Measurements from ENCODE around the gene MINK1. TPM values are rescaled to one million over a fixed set of nuclear protein-coding genes. Genes with fewer than 3 reads are reported as not detected.
A peak's percentile ranks its signal among the peaks of the same experiment; 100 is the strongest.

Gene MINK1
- total and polyA plus RNA-seq, 2 of the 8 experiments (the other 6 are each of a cell fraction or from before 2014, with no cell fraction given) = 26.9 to 77.7 TPM

DNA sequence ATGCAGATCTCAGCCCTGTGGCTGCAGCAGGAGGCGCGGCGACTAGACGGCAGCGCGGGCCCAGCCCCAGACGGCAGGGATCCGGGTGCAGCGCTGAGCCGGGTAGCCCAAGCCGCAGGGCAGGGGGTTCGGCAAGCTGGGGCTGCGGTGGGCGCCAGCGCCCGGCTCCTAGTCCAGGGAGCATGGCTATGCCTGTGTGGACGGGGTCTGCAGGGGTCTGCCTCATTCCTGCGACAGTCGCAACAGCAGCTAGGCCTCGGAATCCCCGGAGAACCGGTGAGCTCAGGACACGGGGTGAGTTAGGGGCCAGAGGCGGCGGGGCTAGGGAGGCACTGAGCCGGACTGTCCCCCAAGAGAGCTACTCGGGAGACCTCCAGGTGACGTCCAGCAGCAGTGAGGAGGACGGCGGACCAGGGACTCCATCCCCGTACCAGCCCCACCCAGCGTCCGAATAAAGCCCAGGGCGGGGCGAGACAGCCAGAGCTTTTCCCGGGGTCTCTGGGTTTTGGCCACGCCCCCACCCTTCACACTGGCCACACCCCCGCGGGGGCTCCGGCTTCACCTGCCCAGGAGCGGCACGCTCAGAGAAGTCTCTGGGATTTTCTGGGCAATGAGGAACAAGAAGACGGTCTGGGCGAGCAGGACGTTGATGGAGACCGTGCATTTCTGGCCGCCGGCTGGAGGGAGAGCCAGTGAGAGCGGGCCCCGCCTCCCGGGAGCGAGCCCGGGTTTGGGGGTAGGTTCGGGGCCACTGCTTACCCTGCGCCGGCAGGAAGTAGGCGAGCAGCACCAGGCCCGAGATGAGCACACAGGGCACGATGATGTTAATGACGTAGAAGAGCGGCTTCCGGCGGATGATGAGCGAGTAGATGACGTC lies 67.3 kb downstream of the MINK1 start (continued):
- TF ChIP-seq PHF8 (conservative IDR thresholded peaks at IDR 0.05; ENCODE audit: low read depth, low read length) (no peak; the same call in 1 of the 2 replicates), MAFK (IDR thresholded peaks at IDR 0.05; ENCODE audit: low read depth, low read length) (no peak), TEAD4 (IDR thresholded peaks at IDR 0.05; ENCODE audit: low read depth, low read length) (no peak), HDAC6 (IDR thresholded peaks at IDR 0.05; ENCODE audit: low read depth, low read length) (no peak), SIX5 (IDR thresholded peaks at IDR 0.05; ENCODE audit: low read depth, low read length) (no peak), POLR2A (IDR thresholded peaks at IDR 0.05; ENCODE audit: control extremely low read depth in 1 of 2, low read depth in 2 of 2, low read length in 2 of 2) (peak in 1 of 2 experiments; percentile 21; a peak in 1 of 3 replicates), EP300 (IDR thresholded peaks at IDR 0.05; ENCODE audit: borderline replicate concordance in 1 of 2, low read depth in 2 of 2, low read length in 2 of 2) (no peak), CBX8 (IDR thresholded peaks at IDR 0.05; ENCODE audit: borderline replicate concordance, low read depth, low read length) (no peak), SP4 (IDR thresholded peaks at IDR 0.05; ENCODE audit: low read length) (no peak), KDM1A (IDR thresholded peaks at IDR 0.05; ENCODE audit: borderline replicate concordance, low read length) (no peak), JUN (IDR thresholded peaks at IDR 0.05; ENCODE audit: low read depth, low read length) (no peak), CHD2 (IDR thresholded peaks at IDR 0.05; ENCODE audit: low read length) (no peak), CBX5 (IDR thresholded peaks at IDR 0.05; ENCODE audit: low read depth, low read length) (no peak)
